Heart left ventricle (tissue), 13 donors: Measurements from ENCODE around the gene CYTH1.
A peak's percentile ranks its signal among the peaks of the same experiment; 100 is the strongest.

Experiments
- POLR2A ChIP-seq, 2 donors: fragments of 450-650 bp; IDR thresholded peaks; one replicate each; pipeline ENCODE4 v1.6.1; 2017; ENCODE audit warnings: antibody characterized with exemption in 2 of 2, mild to moderate bottlenecking in 2 of 2, moderate library complexity in 2 of 2
- TF ChIP-seq, protein P1 (sequence below), 12 donors: fragments of 200-600 bp; sonication (generic) in 4 of 12; IDR thresholded peaks; one replicate each; pipeline versions ENCODE4 v1.5.0 to v1.8.0; 2018 to 2022; ENCODE audit warnings: antibody characterized with exemption in 12 of 12, mild to moderate bottlenecking in 5 of 12
- donor health status: ischemic (EF 13 %, LVEDD 7.1; RV severe dilation, severe dysfunction).
- donor health status: DM: no; HTN: yes; CAD: no.
- donor health status: DM: no; HTN: no; CAD: no.
- donor health status: ischemic (EF 25% LVEDD 6.9; RV normal size, moderate dysfunction).
- donor health status: ischemic (EF 25% LVEDD 5.7; RV mildly dilated, moderate dysfunction).
- donor health status: ischemic (EF 35%, LVEDD 5.7; RV mildly dilated, moderate dysfunction).
- donor health status: nonischemic (EF 11% LVEDD 7.7; RV severe dilation, severe dysfunction).
- donor health status: DM: yes; HTN: yes; CAD: no.
- donor health status: PGD.
- donor health status: ischemic (EF 29% LVEDD 5.4; RV normal size, mild dysfunction).
- donor health status: nonischemic (EF 23%, LVEDD 6.1; RV moderate dilation, normal function).

DNA sequence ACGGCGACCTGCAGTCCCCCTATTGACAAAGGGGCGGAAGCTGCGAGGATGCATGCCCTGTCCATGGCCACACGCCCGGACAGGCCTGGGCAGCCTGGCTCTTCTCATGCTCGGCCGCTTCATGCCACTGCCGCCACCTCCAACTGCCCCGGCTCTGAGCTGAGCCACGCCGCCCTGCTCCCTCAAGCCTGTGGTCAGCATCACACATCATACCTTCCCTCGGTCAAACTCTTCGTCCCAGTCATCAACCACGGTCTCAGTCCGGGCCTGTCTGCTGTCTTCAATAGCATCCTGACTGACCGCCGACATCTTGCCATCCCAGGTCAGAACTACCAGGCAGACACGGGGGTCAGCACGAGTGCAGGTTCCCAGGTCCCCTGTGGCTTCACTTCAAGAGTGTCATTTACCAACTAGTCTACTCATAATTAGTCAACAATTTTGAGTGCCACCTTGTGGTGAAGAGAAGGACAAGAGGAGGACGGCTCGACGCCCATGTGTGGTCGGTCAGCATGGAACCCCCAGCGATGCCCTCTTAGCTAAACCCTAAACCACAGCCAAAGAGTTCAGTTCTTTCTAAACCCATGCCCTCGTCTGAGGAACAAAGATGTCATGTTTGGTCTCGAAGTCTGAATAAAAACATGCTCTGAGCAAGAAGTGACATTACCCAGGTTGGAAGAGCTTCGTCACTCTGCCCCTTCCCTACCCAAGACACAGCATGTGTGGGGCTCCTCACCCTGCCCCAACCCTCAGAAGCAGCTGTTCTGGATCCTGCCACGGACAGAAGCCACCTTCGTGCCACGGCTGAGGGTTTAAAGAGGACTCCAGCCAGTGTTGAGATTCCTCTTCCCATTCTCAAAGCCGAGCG lies 16.9 kb upstream of the CYTH1 start:
- TF ChIP-seq, protein P1, sequence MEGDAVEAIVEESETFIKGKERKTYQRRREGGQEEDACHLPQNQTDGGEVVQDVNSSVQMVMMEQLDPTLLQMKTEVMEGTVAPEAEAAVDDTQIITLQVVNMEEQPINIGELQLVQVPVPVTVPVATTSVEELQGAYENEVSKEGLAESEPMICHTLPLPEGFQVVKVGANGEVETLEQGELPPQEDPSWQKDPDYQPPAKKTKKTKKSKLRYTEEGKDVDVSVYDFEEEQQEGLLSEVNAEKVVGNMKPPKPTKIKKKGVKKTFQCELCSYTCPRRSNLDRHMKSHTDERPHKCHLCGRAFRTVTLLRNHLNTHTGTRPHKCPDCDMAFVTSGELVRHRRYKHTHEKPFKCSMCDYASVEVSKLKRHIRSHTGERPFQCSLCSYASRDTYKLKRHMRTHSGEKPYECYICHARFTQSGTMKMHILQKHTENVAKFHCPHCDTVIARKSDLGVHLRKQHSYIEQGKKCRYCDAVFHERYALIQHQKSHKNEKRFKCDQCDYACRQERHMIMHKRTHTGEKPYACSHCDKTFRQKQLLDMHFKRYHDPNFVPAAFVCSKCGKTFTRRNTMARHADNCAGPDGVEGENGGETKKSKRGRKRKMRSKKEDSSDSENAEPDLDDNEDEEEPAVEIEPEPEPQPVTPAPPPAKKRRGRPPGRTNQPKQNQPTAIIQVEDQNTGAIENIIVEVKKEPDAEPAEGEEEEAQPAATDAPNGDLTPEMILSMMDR (IDR thresholded peaks at IDR 0.05), result peak; percentile 22 to 63 (median 47)
- TF ChIP-seq POLR2A (IDR thresholded peaks at IDR 0.05), result no peak
